Calu3 (cell line): ENCODE results near the gene PRR13. TPM values are rescaled to one million over a fixed set of nuclear protein-coding genes. Genes with fewer than 3 reads are reported as not detected.
"Not testable (repeated sequence)": the region's sequence is repeated elsewhere in the genome, so short reads cannot be mapped to it uniquely, and the experiment has no call there.

ENCODE experiments used
- Bru-seq: library from RNA; stranded (reverse); fragments of 400-500 nt; gene quantifications from one replicate; lab custom pipeline; 2021; lab: Mats Ljungman, UMichigan
- BruChase-seq, 2 experiments: library from RNA; stranded (reverse); fragments of 400-500 nt; gene quantifications; one replicate each; lab custom pipeline; 2021; lab: Mats Ljungman, UMichigan
- BruUV-seq: library from RNA; stranded (reverse); fragments of 400-500 nt; replicated peaks from 2 replicates; lab custom pipeline; 2021; lab: Mats Ljungman, UMichigan
- CTCF ChIA-PET: fragments of 300-600 bp; sonication (Branson Sonifier 250); formaldehyde crosslinking; loops from one replicate; lab custom pipeline; 2022; ENCODE audit warnings: antibody characterized with exemption; lab: Charles Lee
- DNase-seq: peaks from one replicate; pipeline ENCODE4 v3.0.0; 2022
- H3K27ac Mint-ChIP-seq: one replicate; pipeline ENCODE4 v1.8.0; 2022; ENCODE audit warnings: mixed read lengths; ENCODE audit not compliant: unreplicated experiment
- H3K27me3 Mint-ChIP-seq: one replicate; pipeline ENCODE4 v1.8.0; 2022; ENCODE audit warnings: mixed read lengths; ENCODE audit not compliant: unreplicated experiment
- H3K36me3 Mint-ChIP-seq: one replicate; pipeline ENCODE4 v1.8.0; 2022; ENCODE audit warnings: mild to moderate bottlenecking, moderate library complexity, mixed read lengths; ENCODE audit not compliant: insufficient read depth, unreplicated experiment
- H3K4me1 Mint-ChIP-seq: one replicate; pipeline ENCODE4 v1.8.0; 2022; ENCODE audit warnings: mild to moderate bottlenecking, low read depth, mixed read lengths; ENCODE audit not compliant: unreplicated experiment
- H3K4me3 Mint-ChIP-seq: one replicate; pipeline ENCODE4 v1.8.0; 2022; ENCODE audit warnings: mild to moderate bottlenecking, low read depth, moderate library complexity, mixed read lengths; ENCODE audit not compliant: unreplicated experiment
- H3K9me3 Mint-ChIP-seq: one replicate; pipeline ENCODE4 v1.8.0; 2022; ENCODE audit warnings: low read depth, mixed read lengths; ENCODE audit not compliant: unreplicated experiment
- intact Hi-C: fragments of 100-400 bp; cut with micrococcal nuclease; formaldehyde crosslinking; loops from one replicate; pipeline ENCODE4 v1.10.0; 2022; ENCODE audit not compliant: unreplicated experiment
- long read RNA-seq: library from polyadenylated mRNA; stranded (forward); transcript quantifications from one replicate; pipeline ENCODE4 v2.0.0, GENCODE V29; 2022
- total RNA-seq: library from RNA; stranded (reverse); gene quantifications from 2 replicates; pipeline ENCODE4 v1.2.3, GENCODE V29; 2022
- TF ChIP-seq, protein P1 (sequence below): fragments of 200-600 bp; IDR thresholded peaks from one replicate; pipeline ENCODE4 v1.8.0; 2022; ENCODE audit warnings: antibody characterized with exemption; ENCODE audit not compliant: unreplicated experiment

Gene PRR13, protein sequence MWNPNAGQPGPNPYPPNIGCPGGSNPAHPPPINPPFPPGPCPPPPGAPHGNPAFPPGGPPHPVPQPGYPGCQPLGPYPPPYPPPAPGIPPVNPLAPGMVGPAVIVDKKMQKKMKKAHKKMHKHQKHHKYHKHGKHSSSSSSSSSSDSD
- total RNA-seq (151 and 184 TPM in 2 replicates), Bru-seq, nascent RNA (percentile 93 among the genes with signal in this experiment), BruChase-seq, experiment 1, labeled RNA remaining after a 6-hour chase (percentile 99 among the genes with signal in this experiment), BruChase-seq, experiment 2, labeled RNA remaining after a 2-hour chase (percentile 98 among the genes with signal in this experiment)
- long read RNA-seq, transcript PRR13-209 (4 exons, 625 nt) = minor isoform, 36 of 301 reads
- long read RNA-seq, transcript PRR13-202 (4 exons, 1,229 nt) = major isoform, 222 of 301 reads
- long read RNA-seq, transcript PRR13-207 (4 exons, 838 nt) = minor isoform, 5 of 301 reads
- long read RNA-seq, partial matches to known transcripts = 16 of 301 reads
- long read RNA-seq, other reads (novel, unspliced or antisense) = 15 of 301 reads

DNA sequence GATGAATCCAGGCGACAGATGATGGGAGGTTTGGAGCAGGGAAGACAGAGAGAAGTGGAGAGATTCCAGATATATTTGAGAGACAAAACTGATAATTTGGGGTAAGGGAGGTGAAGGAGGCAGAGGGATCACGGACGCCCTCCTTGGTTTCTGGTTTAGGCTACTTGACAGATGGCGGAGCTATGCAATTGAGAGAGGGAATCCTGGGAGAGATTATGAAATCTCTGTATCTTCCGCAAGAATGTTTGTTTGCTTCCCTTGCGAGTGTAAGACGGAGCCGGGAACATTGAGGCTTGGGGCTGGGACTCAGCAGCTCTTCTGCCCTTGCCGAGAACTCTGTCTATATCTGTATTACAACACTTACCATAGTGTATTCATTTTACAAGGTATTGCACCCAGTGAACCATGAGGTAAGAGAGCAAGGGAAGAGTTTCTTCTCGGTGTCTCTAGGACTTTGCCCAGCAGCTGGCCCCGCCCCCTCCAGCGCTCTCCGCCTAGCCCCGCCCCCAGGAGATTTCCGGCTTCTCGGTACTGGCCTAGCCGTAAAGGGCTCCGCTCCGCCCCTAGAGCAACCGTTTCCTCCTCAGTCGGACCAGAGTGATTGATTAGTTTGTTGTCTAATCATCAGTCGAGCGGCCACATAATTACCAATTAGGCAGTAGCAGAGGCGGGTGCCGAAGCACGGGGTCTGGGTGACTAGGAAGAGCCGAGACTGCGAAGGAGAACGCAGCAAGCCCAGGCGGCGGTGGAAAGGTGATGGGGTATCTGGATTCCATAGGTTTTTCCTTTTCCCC is at the start of gene PRR13:
PRR13 (plus strand) TSS at position 695 of the 794 bp plus-strand sequence. CDS start 981 bp downstream, outside the sequence.
- DNase-seq = peak; percentile 95
- Mint-ChIP-seq H3K27me3 (no peaks in the 10 kb centered on the region), H3K9me3 (no peaks in the 10 kb centered on the region), H3K27ac (peak within 1 kb of the TSS; percentile 84), H3K36me3 (peaks cover 44% of the 10 kb centered on the region), H3K4me3 (peak within 1 kb of the TSS; percentile 81), H3K4me1 (peaks cover 17% of the 10 kb centered on the region)
- no TSS peak for BruUV-seq
- intact Hi-C loops = no loop called here
- CTCF ChIA-PET = interaction anchor here (0.5 to 1.3 kb wide), 5 partner anchors 20 to 112 kb away, joined by 3 to 7 read pairs (median 3); no protein-coding TSS in a partner anchor
- TF ChIP-seq, protein P1, sequence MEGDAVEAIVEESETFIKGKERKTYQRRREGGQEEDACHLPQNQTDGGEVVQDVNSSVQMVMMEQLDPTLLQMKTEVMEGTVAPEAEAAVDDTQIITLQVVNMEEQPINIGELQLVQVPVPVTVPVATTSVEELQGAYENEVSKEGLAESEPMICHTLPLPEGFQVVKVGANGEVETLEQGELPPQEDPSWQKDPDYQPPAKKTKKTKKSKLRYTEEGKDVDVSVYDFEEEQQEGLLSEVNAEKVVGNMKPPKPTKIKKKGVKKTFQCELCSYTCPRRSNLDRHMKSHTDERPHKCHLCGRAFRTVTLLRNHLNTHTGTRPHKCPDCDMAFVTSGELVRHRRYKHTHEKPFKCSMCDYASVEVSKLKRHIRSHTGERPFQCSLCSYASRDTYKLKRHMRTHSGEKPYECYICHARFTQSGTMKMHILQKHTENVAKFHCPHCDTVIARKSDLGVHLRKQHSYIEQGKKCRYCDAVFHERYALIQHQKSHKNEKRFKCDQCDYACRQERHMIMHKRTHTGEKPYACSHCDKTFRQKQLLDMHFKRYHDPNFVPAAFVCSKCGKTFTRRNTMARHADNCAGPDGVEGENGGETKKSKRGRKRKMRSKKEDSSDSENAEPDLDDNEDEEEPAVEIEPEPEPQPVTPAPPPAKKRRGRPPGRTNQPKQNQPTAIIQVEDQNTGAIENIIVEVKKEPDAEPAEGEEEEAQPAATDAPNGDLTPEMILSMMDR = no peak

DNA sequence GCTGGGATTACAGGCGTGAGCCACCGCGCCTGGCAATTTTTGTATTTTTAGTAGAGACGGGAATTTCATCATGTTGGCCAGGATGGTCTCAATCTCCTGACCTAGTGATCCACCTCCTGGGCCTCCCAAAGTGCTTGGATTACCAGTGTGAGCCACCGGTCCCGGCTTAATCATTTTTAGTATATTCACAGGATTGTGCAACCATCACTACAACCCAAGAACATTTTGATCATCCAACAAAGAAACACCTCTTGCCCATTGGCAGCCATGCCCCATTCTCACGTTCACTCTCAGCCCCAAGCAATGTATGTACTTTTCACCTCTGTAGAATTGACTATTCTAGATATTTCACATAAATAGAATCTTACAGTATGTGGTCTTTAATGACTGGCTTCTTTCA is 41.6 kb upstream of the PRR13 start:
- Mint-ChIP-seq H3K9me3 (no peaks in the 10 kb centered on the region), H3K36me3 (peaks cover 21% of the 10 kb centered on the region), H3K4me1 (no peaks in the 10 kb centered on the region), H3K4me3 (no peak overlapping the region), H3K27me3 (no peaks in the 10 kb centered on the region), H3K27ac (no peak overlapping the region)
- BruUV-seq = no TSS peak
- CTCF ChIA-PET = no interaction called here
- TF ChIP-seq, protein P1 = no peak
- DNase-seq = no peak
- intact Hi-C loops = no loop called here

DNA sequence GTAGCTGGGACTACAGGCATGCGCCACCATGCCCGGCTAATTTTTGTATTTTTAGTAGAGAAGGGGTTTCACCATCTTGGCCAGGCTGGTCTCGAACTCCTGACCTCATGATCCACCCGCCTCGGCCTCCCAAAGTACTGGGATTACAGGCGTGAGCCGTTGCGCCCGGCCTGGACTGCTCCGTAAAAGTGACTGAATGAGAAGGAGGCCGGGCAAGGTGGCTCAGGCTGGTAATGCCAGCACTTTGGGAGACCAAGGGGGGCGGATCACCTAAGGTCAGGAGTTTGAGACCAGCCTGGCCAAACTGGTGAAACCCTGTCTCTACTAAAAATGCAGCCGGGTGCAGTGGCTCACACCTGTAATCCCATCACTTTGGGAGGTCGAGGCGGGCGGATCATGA is 39.2 kb upstream of the PRR13 start:
- H3K27me3 Mint-ChIP-seq, BruUV-seq, intact Hi-C loops, H3K4me1 Mint-ChIP-seq, DNase-seq, CTCF ChIA-PET, H3K4me3 Mint-ChIP-seq, H3K9me3 Mint-ChIP-seq, H3K27ac Mint-ChIP-seq: not testable (repeated sequence)
- peaks cover 28% of the 10 kb centered on the region for H3K36me3 Mint-ChIP-seq

DNA sequence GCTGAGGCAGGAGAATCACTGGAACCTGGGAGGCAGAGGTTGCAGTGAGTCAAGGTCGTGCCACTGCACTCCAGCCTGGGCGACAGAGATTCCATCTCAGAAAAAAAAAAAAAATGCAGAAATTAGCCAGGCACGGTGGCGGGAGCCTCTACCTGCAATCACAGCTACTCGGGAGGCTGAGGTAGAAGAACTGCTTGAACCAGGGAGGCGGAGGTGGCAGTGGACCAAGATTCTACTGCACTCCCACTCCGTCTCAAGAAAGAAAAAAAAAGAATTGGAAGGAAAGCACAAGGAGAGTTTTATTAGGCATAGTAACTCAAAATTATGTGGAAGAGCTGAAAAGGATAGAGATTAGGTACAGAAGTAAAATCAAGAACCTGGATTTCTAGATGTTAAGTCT is 38.7 kb upstream of the PRR13 start:
- TF ChIP-seq, protein P1 = no peak
- intact Hi-C loops = no loop called here
- no TSS peak for BruUV-seq
- CTCF ChIA-PET = no interaction called here
- Mint-ChIP-seq H3K4me1 (no peaks in the 10 kb centered on the region), H3K36me3 (peaks cover 28% of the 10 kb centered on the region), H3K9me3 (no peaks in the 10 kb centered on the region), H3K27me3 (no peaks in the 10 kb centered on the region), H3K27ac (no peak overlapping the region), H3K4me3 (no peak overlapping the region)
- no peak for DNase-seq
